T follicular helper cell (primary cell): ENCODE results near the gene STK26.
"Not testable (repeated sequence)": the region's sequence is repeated elsewhere in the genome, so short reads cannot be mapped to it uniquely, and the experiment has no call there.

Source experiments
- DNase-seq: peaks from one replicate; pipeline ENCODE4 v3.0.0-alpha.2; 2020; ENCODE audit warnings: low read depth

Gene STK26

DNA sequence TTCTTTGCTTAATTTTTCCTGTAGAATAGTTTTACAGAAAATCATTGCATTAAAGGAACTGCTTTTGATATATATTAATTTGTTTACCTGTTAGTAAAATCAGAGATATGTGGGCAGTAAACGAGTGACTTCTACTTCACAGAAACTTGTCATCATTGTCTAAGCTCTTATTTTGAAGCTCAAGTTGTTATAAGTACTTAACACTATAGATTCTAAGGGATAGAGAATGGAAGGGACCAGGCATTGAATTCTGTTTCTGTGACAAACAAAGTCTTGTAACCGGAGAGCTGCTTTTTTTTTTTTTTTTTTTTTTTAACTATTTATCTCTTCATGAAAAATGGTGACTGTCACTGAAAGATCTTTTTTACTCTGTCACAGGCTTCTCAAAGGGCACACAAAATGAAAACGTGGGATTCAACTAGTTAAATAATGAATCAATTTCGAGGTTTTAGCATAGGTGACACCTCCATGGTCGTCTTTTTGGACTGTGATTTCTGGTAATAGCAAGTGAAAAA lies 14.4 kb downstream of the STK26 start:
- no peak for DNase-seq

DNA sequence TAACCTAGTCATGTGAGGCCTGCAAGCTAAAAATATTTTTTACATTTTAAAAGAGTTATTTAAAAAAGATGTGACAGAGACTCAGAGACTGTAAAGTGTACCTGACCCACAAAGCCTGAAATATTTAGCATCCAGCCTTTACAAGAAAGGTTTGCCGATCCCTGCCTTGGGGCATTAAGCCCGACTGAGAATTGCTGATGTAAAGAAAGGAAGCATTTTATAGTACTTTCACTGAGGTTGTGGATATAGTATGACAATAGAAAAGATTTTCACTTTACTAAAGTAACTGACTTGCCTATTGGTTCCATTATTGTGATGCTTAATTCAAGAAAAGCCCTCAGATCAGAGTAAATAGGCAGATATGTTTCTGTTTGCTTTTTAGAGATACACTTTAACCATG lies 17.0 kb downstream of the STK26 start:
- no peak for DNase-seq

DNA sequence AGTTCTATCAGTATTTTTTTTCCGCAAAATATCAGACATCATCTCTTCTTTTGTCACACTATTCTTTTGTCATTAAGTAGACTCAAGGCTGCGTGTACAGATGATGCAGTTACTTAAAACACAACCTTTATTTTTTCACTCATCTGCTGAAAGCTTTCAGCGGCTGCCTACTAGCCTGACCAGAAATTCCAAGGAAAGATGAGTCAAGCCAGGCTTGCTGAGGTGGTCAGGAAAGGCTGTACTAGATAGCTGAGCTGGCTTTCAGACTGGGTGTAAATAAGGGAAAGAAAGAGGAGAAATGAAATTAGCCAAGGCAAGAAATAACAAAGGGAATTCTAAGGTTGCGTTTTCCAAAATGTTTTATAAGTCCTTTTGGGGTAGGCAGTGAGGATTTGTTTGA lies 17.9 kb downstream of the STK26 start:
- DNase-seq, result no peak

DNA sequence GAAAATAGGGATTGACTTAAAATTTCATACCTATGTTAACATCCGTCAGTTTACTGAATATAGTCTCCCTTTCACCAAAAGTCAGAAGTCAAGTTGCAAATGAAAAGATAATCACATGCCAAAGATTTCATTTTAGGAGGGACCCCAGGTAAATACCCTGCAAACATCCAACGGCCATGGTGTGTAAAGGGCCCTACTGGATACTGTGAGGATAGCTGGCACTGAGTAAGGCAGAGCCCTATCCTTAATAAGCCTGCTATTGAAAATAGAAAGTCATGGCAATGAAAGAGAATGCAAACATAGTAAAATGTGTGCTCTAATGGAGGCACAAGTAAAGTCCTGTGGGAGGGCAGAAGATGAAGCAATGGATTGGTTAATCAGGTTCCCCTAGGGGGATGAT lies 20.9 kb downstream of the STK26 start:
- DNase-seq, result no peak

DNA sequence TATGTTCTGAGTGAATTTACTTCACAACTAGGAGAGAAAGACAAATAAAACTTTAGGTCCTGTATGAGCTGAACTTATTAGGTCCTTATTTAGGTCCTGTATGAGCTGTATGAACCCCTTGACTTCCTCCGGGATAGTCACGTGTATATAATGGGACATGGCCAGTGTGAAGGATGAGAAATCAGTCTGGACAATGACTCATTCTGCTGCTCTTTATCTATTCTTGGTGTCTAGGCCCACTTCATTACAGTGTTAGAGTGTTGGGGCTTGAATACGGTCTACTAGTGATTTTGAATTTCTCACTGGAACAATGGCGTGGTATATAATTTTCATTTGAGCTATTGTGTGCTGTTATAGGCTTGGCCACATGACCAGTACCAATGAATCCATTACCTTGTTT lies 21.9 kb downstream of the STK26 start:
- no peak for DNase-seq

DNA sequence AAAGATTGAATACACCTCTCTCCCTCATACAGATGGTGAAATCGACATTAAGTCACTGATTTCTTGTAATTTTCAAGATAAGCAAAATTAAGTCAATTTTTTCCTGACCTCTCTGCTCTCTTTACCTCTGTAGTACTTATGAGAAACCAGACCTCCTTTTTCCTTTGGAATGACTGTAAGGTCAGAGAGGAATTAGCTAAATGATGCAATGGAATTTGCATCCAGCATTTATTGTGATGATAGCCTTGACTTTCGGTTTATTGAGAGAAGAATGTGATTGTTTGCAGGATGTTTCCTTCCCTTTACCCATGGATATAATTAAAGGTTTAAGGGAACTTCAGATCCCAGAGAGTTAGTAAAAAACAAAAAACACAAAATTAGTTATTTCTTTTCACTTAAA lies 22.4 kb downstream of the STK26 start:
- no peak for DNase-seq

DNA sequence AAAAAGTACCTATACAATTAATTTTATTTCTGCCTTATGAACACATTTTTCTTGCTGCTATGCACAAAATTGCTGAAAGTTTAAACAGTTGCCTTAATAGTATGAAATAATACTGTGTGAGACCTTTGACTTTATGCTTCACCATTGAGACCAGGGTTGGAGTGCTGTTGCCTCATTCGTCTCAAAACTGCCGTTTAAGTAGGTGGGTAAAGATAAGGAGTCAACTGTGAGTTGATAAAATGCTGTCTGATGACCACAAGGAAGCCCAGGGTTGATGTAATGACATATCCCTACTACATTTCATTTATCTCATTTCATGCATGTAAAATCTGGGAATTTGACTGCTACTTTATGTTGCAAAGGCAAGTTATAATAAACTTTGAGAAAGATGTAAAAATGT lies 23.4 kb downstream of the STK26 start:
- DNase-seq, result no peak

DNA sequence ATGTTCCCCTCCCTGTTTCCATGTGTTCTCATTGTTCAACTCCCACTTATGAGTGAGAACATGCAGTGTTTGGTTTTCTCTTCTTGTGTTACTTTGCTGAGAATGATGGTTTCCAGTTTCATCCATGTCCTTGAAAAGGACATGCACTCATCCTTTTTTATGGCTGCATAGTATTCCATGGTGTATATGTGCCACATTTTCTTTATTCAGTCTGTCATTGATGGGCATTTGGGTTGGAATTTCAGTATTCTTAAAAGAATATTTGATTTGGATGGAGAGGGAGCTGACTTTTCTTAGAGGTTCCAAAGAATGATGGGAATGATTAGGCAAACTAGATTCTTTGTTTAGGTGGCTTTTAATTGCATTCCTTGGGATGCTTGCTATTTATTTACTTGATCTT lies 28.7 kb downstream of the STK26 start:
- DNase-seq, result not testable (repeated sequence)

DNA sequence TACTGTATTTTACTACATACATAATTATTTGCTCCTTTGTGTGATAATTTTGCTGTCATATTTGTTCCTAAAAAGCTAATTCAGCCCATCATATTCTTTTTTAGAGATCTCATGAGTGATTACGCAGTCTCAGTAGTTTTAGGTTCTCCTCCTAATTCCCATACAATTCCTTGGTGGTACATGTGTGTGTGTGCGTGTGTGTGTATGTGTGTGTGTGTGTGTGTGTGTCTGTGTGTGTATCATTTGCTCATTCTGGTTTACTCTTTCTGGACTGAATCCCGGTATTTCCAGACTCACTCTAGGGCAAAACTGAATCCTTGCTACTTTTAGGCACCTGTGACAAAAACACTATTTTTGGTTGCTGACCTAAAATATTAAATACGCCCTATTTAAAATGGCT lies 34.9 kb downstream of the STK26 start:
- DNase-seq, result no peak

DNA sequence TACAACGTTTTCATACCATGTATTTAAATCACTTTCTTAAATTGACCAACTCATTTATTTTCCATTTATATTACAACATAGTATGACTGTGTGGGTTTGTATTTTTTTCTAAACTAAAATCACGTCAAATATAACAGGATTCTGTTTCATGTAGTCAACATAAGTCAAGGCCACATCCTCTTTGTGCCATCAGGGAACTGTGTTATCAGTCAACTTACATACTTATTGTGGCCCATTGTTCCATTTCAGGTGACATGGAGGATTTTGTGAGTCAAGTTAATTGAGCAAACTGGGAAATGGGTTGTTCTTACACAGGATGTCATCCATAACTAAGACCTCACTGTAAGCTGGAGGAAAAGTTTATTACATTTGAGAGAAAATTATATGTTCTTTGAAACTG lies 35.9 kb downstream of the STK26 start:
- no peak for DNase-seq

DNA sequence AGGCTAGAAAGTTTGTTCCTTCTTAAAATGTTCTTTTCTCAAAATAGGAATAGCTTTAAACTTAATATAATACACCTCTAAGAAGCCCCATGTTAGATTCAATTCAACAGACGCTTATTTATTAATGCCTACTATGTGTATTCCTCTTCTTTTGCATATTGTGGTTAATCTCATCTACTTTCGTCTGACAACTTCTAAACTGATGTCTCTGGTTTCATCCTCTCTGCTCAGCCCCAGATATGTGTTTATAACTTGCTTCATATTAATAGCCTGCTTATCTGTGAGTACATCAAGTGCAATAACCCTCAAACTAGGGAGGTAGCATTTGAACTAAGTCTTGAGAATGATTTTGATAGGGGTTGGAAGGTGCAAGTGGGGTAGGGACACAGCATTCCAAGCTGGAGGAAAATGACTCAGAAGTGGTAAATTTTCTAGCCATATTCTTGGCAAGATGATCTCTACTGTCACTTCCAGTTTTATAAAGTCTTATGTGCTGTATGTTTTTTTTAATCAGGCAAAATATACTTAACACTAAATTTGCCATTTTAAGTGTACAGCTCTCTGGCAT lies 37.0 kb downstream of the STK26 start:
- DNase-seq, result no peak

DNA sequence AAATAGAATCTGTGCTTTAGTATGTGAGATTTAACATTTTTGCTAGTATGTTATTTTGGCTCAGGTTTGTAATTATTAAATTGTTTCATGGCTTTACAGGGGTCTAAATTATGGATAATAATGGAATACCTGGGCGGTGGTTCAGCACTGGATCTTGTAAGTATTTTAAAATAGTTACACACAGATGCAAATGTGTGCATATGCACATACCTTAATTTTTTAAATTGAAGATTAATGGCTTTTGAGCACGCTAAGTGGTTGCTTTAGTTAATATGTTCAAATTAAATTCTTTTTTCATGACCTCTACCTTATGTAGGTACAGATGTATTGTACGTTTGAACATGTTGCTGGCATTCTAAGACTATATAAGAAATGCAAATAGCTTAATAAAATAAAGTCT lies 40.2 kb downstream of the STK26 start:
- no peak for DNase-seq

DNA sequence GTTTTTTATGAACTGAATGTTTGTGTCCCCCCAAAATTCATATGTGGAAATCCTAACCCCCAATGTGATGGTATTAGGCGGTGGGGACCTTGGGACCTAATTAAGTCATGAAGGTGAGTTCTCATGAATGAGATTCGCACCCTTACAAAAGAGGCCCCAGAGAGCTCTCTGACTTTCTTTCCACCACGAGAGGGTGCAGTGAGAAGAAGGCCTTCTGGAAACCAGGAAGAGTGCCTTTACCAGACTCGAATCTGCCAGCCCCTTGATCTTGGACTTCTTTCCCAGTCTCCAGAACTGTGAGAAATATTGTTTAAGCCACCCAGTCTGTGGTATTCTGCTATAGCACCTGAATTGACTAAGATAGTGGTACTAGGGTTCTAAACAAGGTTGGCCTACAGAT lies 40.8 kb downstream of the STK26 start:
- DNase-seq, result no peak

DNA sequence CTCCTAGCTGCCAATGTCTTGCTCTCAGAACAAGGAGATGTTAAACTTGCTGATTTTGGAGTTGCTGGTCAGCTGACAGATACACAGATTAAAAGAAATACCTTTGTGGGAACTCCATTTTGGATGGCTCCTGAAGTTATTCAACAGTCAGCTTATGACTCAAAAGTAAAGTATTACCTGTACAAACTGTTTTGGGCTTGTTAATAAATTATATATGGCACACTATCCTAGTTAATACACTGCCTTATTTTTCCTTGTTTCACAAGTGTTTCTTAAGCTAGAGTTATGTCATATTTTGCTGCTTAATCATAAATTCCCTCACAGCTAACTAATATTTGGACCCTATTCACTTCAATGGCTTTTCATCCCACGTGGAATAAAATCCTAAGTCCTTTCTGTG lies 45.3 kb downstream of the STK26 start:
- no peak for DNase-seq

DNA sequence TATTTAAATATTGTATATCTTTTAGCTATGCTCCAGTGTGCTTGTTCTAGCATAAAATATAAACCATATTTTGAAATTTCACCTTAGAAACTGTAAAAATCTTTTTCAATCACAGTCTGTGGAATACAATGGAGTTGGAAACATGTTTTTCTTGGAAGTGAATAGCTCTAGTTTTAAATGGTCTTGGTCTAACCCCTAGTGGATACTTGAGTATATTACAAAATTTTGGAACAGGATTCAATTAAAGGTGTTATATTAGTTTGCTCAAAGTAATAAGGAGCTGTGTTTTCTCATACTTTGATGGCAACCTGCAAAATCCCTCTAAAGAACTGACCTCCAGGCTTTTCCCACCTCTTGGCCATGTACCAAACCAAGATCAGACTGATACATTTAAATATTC lies 48.2 kb downstream of the STK26 start:
- no peak for DNase-seq

DNA sequence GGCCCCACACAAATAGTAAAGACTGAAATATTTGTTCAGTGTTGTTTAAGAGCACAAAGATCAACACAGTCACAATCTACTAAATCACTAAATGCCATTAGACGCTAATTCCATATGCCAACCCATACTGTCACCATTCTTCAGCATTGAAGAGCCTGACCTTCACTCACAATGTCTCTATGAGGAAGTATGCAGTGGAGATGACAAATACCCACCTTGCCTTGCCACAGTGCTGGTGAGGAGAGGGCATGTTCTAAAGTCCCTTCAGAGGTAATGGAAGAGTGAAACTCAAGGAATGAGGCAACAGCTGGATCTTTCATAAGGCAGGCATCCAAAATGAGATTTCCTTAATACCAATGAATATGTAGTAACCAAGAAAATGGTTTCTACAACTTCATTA lies 54.3 kb downstream of the STK26 start:
- DNase-seq, result no peak

DNA sequence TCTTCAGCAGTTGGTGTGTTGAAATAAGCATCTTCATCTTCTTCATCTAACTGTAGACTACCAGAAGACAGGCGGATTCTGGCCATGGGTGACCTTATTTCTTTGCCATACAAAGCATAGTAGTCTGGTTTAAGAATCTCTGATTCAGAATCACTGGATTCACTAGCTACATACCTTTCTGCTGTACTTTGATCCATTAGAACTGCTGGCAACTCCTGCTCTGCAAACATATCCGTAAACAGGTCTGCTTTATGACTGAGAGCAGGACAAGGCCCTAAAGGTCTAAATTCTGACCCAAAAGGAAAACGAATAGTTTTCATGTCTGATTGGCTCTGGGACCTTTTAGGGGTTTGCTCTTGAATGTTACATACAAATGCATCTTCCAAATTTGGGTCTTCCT lies 54.8 kb downstream of the STK26 start:
- no peak for DNase-seq

DNA sequence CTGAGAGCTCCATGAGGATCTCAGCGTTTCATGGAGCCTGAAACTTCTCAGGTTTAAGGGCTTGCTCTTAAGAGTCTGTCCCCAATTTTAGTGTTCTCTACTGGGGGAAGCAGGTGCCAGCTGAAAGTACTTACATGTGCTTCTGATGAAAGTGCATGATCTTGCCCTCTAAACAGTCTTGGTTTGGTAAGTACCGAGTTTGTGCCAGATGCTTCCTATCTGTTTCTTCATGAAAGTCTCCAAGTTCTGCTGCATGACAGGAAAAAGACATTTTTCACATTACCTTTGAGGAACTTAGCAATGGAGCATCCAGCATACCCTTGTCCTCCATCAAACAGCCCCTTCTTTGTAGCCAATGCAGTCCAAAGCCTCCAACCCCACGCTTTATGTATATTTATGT lies 62.7 kb downstream of the STK26 start:
- no peak for DNase-seq

DNA sequence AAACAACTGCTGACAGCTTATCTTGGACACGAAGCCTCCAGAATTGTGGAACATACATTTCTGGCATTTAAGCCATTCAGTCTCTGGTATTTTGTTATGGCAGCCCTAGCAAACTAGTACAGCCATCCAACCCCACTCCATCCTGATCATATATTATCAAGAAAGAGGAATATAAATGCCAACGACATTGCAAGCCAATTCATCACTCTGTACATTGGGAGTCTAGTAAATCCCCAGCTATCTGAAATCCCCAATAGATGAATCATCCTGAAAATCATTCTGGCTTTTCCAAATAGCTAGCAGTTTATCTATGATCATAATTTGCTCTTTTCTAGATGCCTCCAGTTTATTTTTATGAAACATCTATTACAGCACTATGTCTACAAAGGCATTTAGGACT lies 63.6 kb downstream of the STK26 start:
- no peak for DNase-seq

DNA sequence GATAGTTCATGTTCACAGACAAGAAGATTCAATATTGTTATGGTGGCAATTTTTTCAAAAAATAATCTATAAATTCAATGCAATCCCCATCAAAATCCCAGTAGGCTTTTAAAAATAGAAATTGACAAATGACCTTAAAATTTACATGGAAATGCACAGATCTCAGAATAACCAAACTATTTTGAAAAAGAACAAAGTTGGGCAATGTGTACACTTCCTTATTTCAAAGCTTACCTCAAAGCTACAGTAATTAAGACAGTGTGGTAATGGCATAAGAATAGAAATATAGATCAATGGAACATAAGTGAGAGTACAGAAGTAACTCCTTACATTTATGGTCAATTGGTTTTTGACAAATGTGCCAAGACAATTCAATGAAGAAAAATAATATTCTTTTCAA lies 65.8 kb downstream of the STK26 start:
- DNase-seq, result no peak

DNA sequence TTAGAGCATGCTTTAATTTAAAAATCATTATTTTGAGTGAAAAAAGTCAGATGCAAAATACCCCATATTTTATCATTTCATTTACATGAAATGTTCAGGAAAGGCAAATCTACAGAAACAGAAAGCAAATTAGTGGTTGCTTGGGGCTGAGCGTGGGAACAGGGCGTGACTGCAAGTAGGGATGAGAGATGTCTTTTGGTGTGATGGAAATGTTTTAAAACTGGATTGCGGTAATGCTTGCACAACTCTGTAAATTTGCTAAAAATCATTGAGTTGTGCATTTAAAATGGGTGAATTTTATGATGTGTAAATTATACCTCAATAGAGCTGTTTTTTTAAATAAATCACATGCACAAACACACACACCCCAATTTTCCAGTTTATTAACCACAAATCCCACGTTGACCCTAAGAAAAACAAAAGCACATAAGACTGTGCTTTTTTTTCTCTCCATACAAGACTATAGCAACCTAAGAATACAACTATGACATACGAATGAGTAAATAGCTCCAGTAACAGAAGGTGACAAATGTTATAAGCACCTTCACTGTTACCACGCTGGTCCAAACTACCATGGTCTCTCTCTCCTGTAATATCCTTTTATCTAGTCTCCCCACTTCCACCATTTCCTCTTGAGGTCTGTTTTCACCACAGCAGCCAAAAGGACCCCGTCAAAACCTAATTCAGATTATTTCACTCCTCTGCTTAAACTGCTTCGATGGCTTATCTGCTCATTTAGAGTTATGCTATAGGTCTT lies 67.5 kb downstream of the STK26 start:
- no peak for DNase-seq

DNA sequence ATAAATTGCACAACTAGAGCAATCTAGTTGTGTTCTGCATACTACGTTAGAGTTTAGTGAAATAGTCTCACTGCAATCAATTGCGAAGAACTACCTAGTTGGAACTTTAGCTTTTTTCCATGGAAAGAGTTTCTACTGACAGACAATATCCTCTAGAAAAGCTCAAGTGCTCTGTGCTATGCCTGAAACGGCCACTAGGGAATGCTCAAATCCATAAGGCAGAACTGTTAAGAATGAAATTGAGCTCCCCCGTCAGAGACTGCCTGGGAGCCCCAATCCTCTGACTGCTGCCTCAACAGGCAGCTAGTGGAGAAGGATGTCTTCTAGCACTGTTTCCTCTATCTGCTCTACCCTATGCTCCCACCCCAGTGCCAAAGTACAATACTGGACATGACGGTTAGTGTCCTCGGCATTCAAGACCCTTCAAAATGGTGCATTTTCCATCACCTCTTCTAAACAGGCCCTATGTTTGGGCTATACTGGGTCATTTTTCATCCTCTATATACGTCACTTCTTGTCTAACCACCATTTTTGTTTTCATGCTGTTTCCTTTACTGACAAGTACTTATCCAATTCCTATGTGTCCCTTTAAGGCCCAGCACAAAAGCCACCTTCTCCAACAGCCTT lies 69.5 kb downstream of the STK26 start:
- DNase-seq, result peak; percentile 28

DNA sequence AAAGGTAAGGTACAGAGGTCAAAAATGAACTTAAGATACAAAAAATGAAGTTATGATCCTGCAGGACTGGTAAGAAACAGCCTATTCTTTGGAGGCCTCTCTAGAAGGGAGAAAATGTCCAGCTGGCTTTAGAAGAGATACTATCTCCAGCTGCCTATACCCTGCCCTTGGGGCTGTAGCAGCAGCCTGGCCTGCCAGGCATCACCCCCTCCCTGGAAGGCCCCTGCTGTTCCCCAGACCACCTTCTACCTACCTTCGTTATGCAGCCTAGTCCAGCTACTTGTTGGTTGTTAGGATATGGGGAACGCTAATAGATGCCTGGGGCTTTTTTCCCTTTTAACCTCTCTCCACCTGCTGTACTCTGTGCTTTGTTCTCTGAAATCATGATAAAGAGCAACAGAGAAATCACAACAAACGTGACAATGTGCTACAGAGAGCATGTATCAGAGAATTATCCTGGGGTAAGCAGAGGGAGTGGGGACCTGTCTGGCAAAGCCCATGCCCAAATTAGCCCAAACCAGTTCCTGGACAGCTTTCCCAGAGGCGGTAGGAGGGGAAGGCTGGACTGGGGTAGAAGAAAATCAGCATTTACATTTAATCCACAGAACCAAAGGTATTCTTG lies 70.2 kb downstream of the STK26 start:
- no peak for DNase-seq
